GM21737 (cell line): Measurements from ENCODE around the gene HDAC8.
"Not testable (repeated sequence)": the region's sequence is repeated elsewhere in the genome, so short reads cannot be mapped to it uniquely, and the experiment has no call there.

Experiments
- ATAC-seq: cut with Tn5 transposase; IDR thresholded peaks from one replicate; pipeline ENCODE4 v1.9.1; 2021; ENCODE audit warnings: mild to moderate bottlenecking, moderate library complexity; ENCODE audit not compliant: unreplicated experiment

Gene HDAC8

GRCh38 chrX:72536542-72536941 lies 36.1 kb downstream of the HDAC8 start:
- ATAC-seq, result no peak

GRCh38 chrX:72532366-72532765 lies 40.3 kb downstream of the HDAC8 start:
- no peak for ATAC-seq

- ATAC-seq, result no peak
These were observed 45.8 kb downstream of the HDAC8 start for GRCh38 chrX:72526534-72527508.

- ATAC-seq, result no peak
These were observed 73.9 kb downstream of the HDAC8 start for GRCh38 chrX:72498782-72499181.

GRCh38 chrX:72495046-72495445 lies 77.6 kb downstream of the HDAC8 start:
- ATAC-seq, result no peak

GRCh38 chrX:72492499-72492898 lies 80.1 kb downstream of the HDAC8 start:
- peak; percentile 57 for ATAC-seq

GRCh38 chrX:72490221-72490620 lies 82.4 kb downstream of the HDAC8 start:
- not testable (repeated sequence) for ATAC-seq

- no peak for ATAC-seq
These were observed 85.0 kb downstream of the HDAC8 start for GRCh38 chrX:72487661-72488060.

GRCh38 chrX:72479324-72480274 lies 93.0 kb downstream of the HDAC8 start:
- ATAC-seq, result no peak

GRCh38 chrX:72478853-72479252 lies 93.8 kb downstream of the HDAC8 start:
- ATAC-seq, result no peak

GRCh38 chrX:72478351-72478750 lies 94.3 kb downstream of the HDAC8 start:
- no peak for ATAC-seq

GRCh38 chrX:72477781-72478181 lies 94.9 kb downstream of the HDAC8 start:
- no peak for ATAC-seq

GRCh38 chrX:72477376-72477775 lies 95.3 kb downstream of the HDAC8 start:
- no peak for ATAC-seq

GRCh38 chrX:72475952-72476668 lies 96.5 kb downstream of the HDAC8 start:
- no peak for ATAC-seq

- ATAC-seq, result no peak
These were observed 97.3 kb downstream of the HDAC8 start for GRCh38 chrX:72475338-72475737.

- ATAC-seq, result no peak
These were observed 102.0 kb downstream of the HDAC8 start for GRCh38 chrX:72470532-72471223.

GRCh38 chrX:72470117-72470516 lies 102.5 kb downstream of the HDAC8 start:
- ATAC-seq, result no peak

GRCh38 chrX:72468607-72469006 lies 104.0 kb downstream of the HDAC8 start:
- no peak for ATAC-seq

- no peak for ATAC-seq
These were observed 105.5 kb downstream of the HDAC8 start for GRCh38 chrX:72467135-72467534.

GRCh38 chrX:72466493-72466892 lies 106.2 kb downstream of the HDAC8 start:
- no peak for ATAC-seq
